SK-N-MC (cell line): ENCODE measurements around the gene EPHA3.

Experiments used
- EZH2 ChIP-seq: fragments of 200-600 bp; sonication (generic); IDR thresholded peaks from one replicate; pipeline ENCODE4 v1.6.1; 2017; ENCODE audit warnings: antibody characterized with exemption
- FOXP2 ChIP-seq: optimal IDR thresholded peaks from 2 replicates; pipeline ENCODE3; 2011; ENCODE audit warnings: mild to moderate bottlenecking, moderate library complexity; ENCODE audit not compliant: insufficient read depth; ENCODE audit errors: extremely low read length, control extremely low read depth
- POLR2AphosphoS5 ChIP-seq: IDR thresholded peaks from 2 replicates; pipeline ENCODE4 v1.6.1; 2012; ENCODE audit warnings: mild to moderate bottlenecking, low read depth, low read length, borderline replicate concordance

DNA sequence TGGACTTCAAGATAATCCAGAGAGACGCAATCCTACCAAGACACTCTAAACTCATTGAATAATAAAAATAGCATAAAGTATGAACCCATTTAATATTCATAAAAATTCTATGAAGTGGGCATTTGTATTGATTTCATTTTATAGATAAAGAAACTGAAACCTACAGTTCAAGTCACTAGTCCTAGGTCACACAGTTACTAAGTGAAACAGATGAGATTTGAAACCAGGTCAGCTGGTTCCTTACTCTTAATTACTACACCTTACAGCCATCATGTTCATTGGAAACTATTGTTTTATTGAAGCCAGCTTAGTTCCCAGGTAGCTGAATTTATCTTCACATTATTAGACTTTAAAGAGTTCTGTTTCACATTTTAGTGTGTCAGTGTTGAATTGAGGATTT lies 158.7 kb downstream of the EPHA3 start:
- no peak for TF ChIP-seq POLR2AphosphoS5
- no peak for TF ChIP-seq EZH2
- TF ChIP-seq FOXP2 = no peak
